GM21723 (cell line): Measurements from ENCODE around the gene RAB11B.
"Not testable (repeated sequence)": the region's sequence is repeated elsewhere in the genome, so short reads cannot be mapped to it uniquely, and the experiment has no call there.

Experiments used
- ATAC-seq: cut with Tn5 transposase; IDR thresholded peaks from one replicate; pipeline ENCODE4 v1.9.1; 2021; ENCODE audit warnings: mild to moderate bottlenecking, moderate library complexity; ENCODE audit not compliant: unreplicated experiment

The RAB11B gene

GRCh38 chr19:8389891-8390616 is at the start of gene RAB11B:
RAB11B (plus strand) TSS chr19:8390360; CDS start chr19:8390417, 57 bp downstream.
- ATAC-seq, result peak; percentile 86

- not testable (repeated sequence) for ATAC-seq
Observed at GRCh38 chr19:8341504-8341903, 48.7 kb upstream of the RAB11B start.

- ATAC-seq, result no peak
Observed at GRCh38 chr19:8342316-8342683, 47.9 kb upstream of the RAB11B start.

GRCh38 chr19:8342684-8343482 is 47.3 kb upstream of the RAB11B start, which contains the start of gene KANK3:
KANK3 (minus strand) TSS chr19:8343262; CDS start chr19:8337828, 5,434 bp downstream.
- peak; percentile 91 for ATAC-seq

GRCh38 chr19:8343483-8343844 is 46.7 kb upstream of the RAB11B start:
- no peak for ATAC-seq

GRCh38 chr19:8349629-8350372 is 40.4 kb upstream of the RAB11B start:
- ATAC-seq, result not testable (repeated sequence)

- no peak for ATAC-seq
Observed at GRCh38 chr19:8352134-8352827, 37.9 kb upstream of the RAB11B start.

- ATAC-seq, result not testable (repeated sequence)
Observed at GRCh38 chr19:8352845-8353244, 37.3 kb upstream of the RAB11B start.

GRCh38 chr19:8355631-8356402 is 34.3 kb upstream of the RAB11B start:
- ATAC-seq, result no peak

- no peak for ATAC-seq
Observed at GRCh38 chr19:8357007-8357521, 33.1 kb upstream of the RAB11B start.

GRCh38 chr19:8358948-8359347 is 31.2 kb upstream of the RAB11B start:
- no peak for ATAC-seq

- no peak for ATAC-seq
Observed at GRCh38 chr19:8360196-8360595, 30.0 kb upstream of the RAB11B start.

- no peak for ATAC-seq
Observed at GRCh38 chr19:8361921-8362793, 28.0 kb upstream of the RAB11B start.

- no peak for ATAC-seq
Observed at GRCh38 chr19:8363803-8364771, 26.1 kb upstream of the RAB11B start, which contains the start of gene ANGPTL4. ANGPTL4 (plus strand) TSS chr19:8364155; CDS start chr19:8364322, 167 bp downstream.

GRCh38 chr19:8366121-8366581 is 24.0 kb upstream of the RAB11B start:
- no peak for ATAC-seq

- ATAC-seq, result no peak
Observed at GRCh38 chr19:8366961-8367326, 23.2 kb upstream of the RAB11B start.

GRCh38 chr19:8367327-8368001 is 22.7 kb upstream of the RAB11B start:
- ATAC-seq, result no peak
